KMS-11 (cell line): ENCODE results near the gene VPS50.

ENCODE experiments used
- H2AFZ ChIP-seq: fragments of 200-600 bp; sonication (generic); 2 replicates; pipeline ENCODE4 v1.6.1; 2016; ENCODE audit warnings: antibody characterized with exemption, mixed run types, low read depth
- H3K27ac ChIP-seq: fragments of 200-600 bp; sonication (generic); 2 replicates; pipeline ENCODE4 v1.6.1; 2016; ENCODE audit warnings: mild to moderate bottlenecking, mixed run types
- H3K27me3 ChIP-seq: fragments of 200-600 bp; sonication (generic); 2 replicates; pipeline ENCODE4 v1.6.1; 2017; ENCODE audit warnings: mild to moderate bottlenecking, low read depth, mixed run types, moderate library complexity; ENCODE audit not compliant: insufficient read depth
- H3K36me3 ChIP-seq: fragments of 200-600 bp; sonication (generic); 2 replicates; pipeline ENCODE4 v1.6.1; 2017; ENCODE audit warnings: mild to moderate bottlenecking, mixed run types; ENCODE audit not compliant: insufficient read depth
- H3K4me1 ChIP-seq: fragments of 200-600 bp; sonication (generic); 2 replicates; pipeline ENCODE4 v1.6.1; 2016; ENCODE audit warnings: mild to moderate bottlenecking, low read depth, mixed run types; ENCODE audit not compliant: poor library complexity, severe bottlenecking
- H3K4me2 ChIP-seq: fragments of 200-600 bp; sonication (generic); 2 replicates; pipeline ENCODE4 v1.7.0; 2016; ENCODE audit warnings: mild to moderate bottlenecking, mixed run types
- H3K4me3 ChIP-seq: fragments of 200-600 bp; sonication (generic); IDR thresholded peaks from 2 replicates; pipeline ENCODE4 v1.6.1; 2017; ENCODE audit warnings: low read depth, low read length, mixed read lengths; ENCODE audit not compliant: insufficient read depth
- H3K79me2 ChIP-seq: fragments of 200-600 bp; sonication (generic); 2 replicates; pipeline ENCODE4 v1.6.1; 2016; ENCODE audit warnings: low read depth, mixed run types; ENCODE audit not compliant: insufficient read depth
- H3K9ac ChIP-seq: fragments of 200-600 bp; sonication (generic); 2 replicates; pipeline ENCODE4 v1.6.1; 2016; ENCODE audit warnings: mild to moderate bottlenecking, mixed run types
- H4K20me1 ChIP-seq: fragments of 200-600 bp; sonication (generic); 2 replicates; pipeline ENCODE4 v1.6.1; 2016; ENCODE audit warnings: mild to moderate bottlenecking, mixed run types; ENCODE audit not compliant: insufficient read depth
- CTCF ChIP-seq: fragments of 200-600 bp; sonication (generic); conservative IDR thresholded peaks from 2 replicates; pipeline ENCODE4 v1.6.1; 2017; ENCODE audit warnings: low read depth, mild to moderate bottlenecking, antibody characterized with exemption, low read length, moderate library complexity, mixed read lengths

VPS50 gene

GRCh38 chr7:93359520-93360198 is 127.5 kb downstream of the VPS50 start:
- H4K20me1 ChIP-seq: no peaks in the 10 kb centered on the region
- H3K9ac ChIP-seq: no peak overlapping the region
- H3K36me3 ChIP-seq: no peaks in the 10 kb centered on the region
- no peak overlapping the region for H2AFZ ChIP-seq
- H3K27ac ChIP-seq: no peak overlapping the region
- H3K79me2 ChIP-seq: no peaks in the 10 kb centered on the region
- no peak overlapping the region for H3K4me3 ChIP-seq
- H3K4me1 ChIP-seq: no peaks in the 10 kb centered on the region
- no peak overlapping the region for H3K4me2 ChIP-seq
- no peaks in the 10 kb centered on the region for H3K27me3 ChIP-seq
- no peak for TF ChIP-seq CTCF

GRCh38 chr7:93361853-93362252 is 129.7 kb downstream of the VPS50 start:
- Histone ChIP-seq H3K36me3 (no peaks in the 10 kb centered on the region), H4K20me1 (no peaks in the 10 kb centered on the region), H3K27ac (no peak overlapping the region), H3K27me3 (no peaks in the 10 kb centered on the region), H3K4me2 (no peak overlapping the region), H3K4me3 (no peak overlapping the region), H3K4me1 (peaks cover 3% of the 10 kb centered on the region), H3K79me2 (no peaks in the 10 kb centered on the region), H2AFZ (no peak overlapping the region), H3K9ac (no peak overlapping the region)
- no peak for TF ChIP-seq CTCF

GRCh38 chr7:93364806-93365205 is 132.6 kb downstream of the VPS50 start:
- Histone ChIP-seq H3K27ac (no peak overlapping the region), H3K27me3 (no peaks in the 10 kb centered on the region), H3K79me2 (no peaks in the 10 kb centered on the region)

GRCh38 chr7:93365341-93365740 is 133.2 kb downstream of the VPS50 start:
- peaks cover 4% of the 10 kb centered on the region for H3K4me1 ChIP-seq
- H3K79me2 ChIP-seq: no peaks in the 10 kb centered on the region
- H4K20me1 ChIP-seq: no peaks in the 10 kb centered on the region
- no peaks in the 10 kb centered on the region for H3K36me3 ChIP-seq
- no peak overlapping the region for H3K4me3 ChIP-seq
- no peaks in the 10 kb centered on the region for H3K27me3 ChIP-seq
- H3K4me2 ChIP-seq: no peak overlapping the region
- no peak for TF ChIP-seq CTCF
- H3K9ac ChIP-seq: no peak overlapping the region
- H2AFZ ChIP-seq: no peak overlapping the region
- no peak overlapping the region for H3K27ac ChIP-seq

More at GRCh38 chr7:93364806-93365205, 132.6 kb downstream of the VPS50 start:
- Histone ChIP-seq H4K20me1 (no peaks in the 10 kb centered on the region), H3K4me1 (peaks cover 4% of the 10 kb centered on the region), H3K36me3 (no peaks in the 10 kb centered on the region), H3K4me3 (no peak overlapping the region), H2AFZ (no peak overlapping the region), H3K4me2 (no peak overlapping the region), H3K9ac (no peak overlapping the region)
- no peak for TF ChIP-seq CTCF
